Measurements from ENCODE around the gene PRR33. TPM values are rescaled to one million over a fixed set of nuclear protein-coding genes. Genes with fewer than 3 reads are reported as not detected.

The PRR33 gene
- total and polyA plus RNA-seq, 2 donors (not counting 1 experiment from before 2014, with no cell fraction given), result not detected

- peaks cover 2% of the 10 kb centered on the region for H3K27me3 ChIP-seq (ENCODE audit: control insufficient read depth, insufficient read depth, low read length)
- H3K27ac ChIP-seq (ENCODE audit: insufficient read depth, low read length), result no peak overlapping the region
- no peak overlapping the region for H3K9ac ChIP-seq (ENCODE audit: insufficient read depth, low read length)
- H3K4me3 ChIP-seq (replicated peaks in 1 of 4; ENCODE audit: control extremely low read depth in 1 of 4, insufficient read depth in 1 of 4, low read depth in 3 of 4, low read length in 4 of 4), result no peak overlapping the region
- H3K9me3 ChIP-seq (ENCODE audit: control insufficient read depth, insufficient read depth, low read depth, low read length), result no peaks in the 10 kb centered on the region
- H4K20me1 ChIP-seq (ENCODE audit: control insufficient read depth, extremely low read depth, insufficient read depth, low read length), result no peaks in the 10 kb centered on the region
- TF ChIP-seq EZH2 (IDR thresholded peaks at IDR 0.05; ENCODE audit: low read length, missing control alignments) (no peak), CTCF (conservative IDR thresholded peaks at IDR 0.05 in 1 of 2, IDR thresholded peaks at IDR 0.05 in 1 of 2; ENCODE audit: low read depth in 1 of 2, low read length in 2 of 2) (no peak)
- no peak for DNase-seq (ENCODE audit: low read depth in 2 of 2)
- H3K4me2 ChIP-seq (ENCODE audit: extremely low read depth, insufficient read depth, low read length), result no peak overlapping the region
- H3K79me2 ChIP-seq (ENCODE audit: control insufficient read depth, insufficient read depth, low read length), result no peaks in the 10 kb centered on the region
- no peak overlapping the region for H2AFZ ChIP-seq (ENCODE audit: low read length)
- H3K4me1 ChIP-seq (ENCODE audit: control insufficient read depth, extremely low read depth, insufficient read depth, low read length), result no peaks in the 10 kb centered on the region
- no peaks in the 10 kb centered on the region for H3K36me3 ChIP-seq (ENCODE audit: control insufficient read depth, insufficient read depth, low read length)
Measured at GRCh38 chr11:1892116-1892515, 421 bp upstream of the PRR33 start.

- Histone ChIP-seq H3K79me2 (ENCODE audit: control insufficient read depth, insufficient read depth, low read length) (no peaks in the 10 kb centered on the region), H3K27ac (ENCODE audit: insufficient read depth, low read length) (no peak overlapping the region), H3K27me3 (ENCODE audit: control insufficient read depth, insufficient read depth, low read length) (peaks cover 2% of the 10 kb centered on the region), H3K9ac (ENCODE audit: insufficient read depth, low read length) (no peak overlapping the region), H3K4me3 (replicated peaks in 1 of 4; ENCODE audit: control extremely low read depth in 1 of 4, insufficient read depth in 1 of 4, low read depth in 3 of 4, low read length in 4 of 4) (no peak overlapping the region), H2AFZ (ENCODE audit: low read length) (no peak overlapping the region), H3K9me3 (ENCODE audit: control insufficient read depth, insufficient read depth, low read depth, low read length) (no peaks in the 10 kb centered on the region), H4K20me1 (ENCODE audit: control insufficient read depth, extremely low read depth, insufficient read depth, low read length) (no peaks in the 10 kb centered on the region), H3K4me2 (ENCODE audit: extremely low read depth, insufficient read depth, low read length) (no peak overlapping the region), H3K36me3 (ENCODE audit: control insufficient read depth, insufficient read depth, low read length) (no peaks in the 10 kb centered on the region), H3K4me1 (ENCODE audit: control insufficient read depth, extremely low read depth, insufficient read depth, low read length) (no peaks in the 10 kb centered on the region)
- no peak for TF ChIP-seq EZH2 (IDR thresholded peaks at IDR 0.05; ENCODE audit: low read length, missing control alignments)
- no peak for TF ChIP-seq CTCF (conservative IDR thresholded peaks at IDR 0.05 in 1 of 2, IDR thresholded peaks at IDR 0.05 in 1 of 2; ENCODE audit: low read depth in 1 of 2, low read length in 2 of 2)
- DNase-seq (ENCODE audit: low read depth in 2 of 2), result no peak
Measured at GRCh38 chr11:1890856-1891830, 552 bp downstream of the PRR33 start.

GRCh38 chr11:1889941-1890855, 1.5 kb downstream of the PRR33 start:
- H3K9me3 ChIP-seq (ENCODE audit: control insufficient read depth, insufficient read depth, low read depth, low read length), result no peaks in the 10 kb centered on the region
- peaks cover 5% of the 10 kb centered on the region for H3K27me3 ChIP-seq (ENCODE audit: control insufficient read depth, insufficient read depth, low read length)
- no peak overlapping the region for H2AFZ ChIP-seq (ENCODE audit: low read length)
- no peak for DNase-seq (ENCODE audit: low read depth in 2 of 2)
- no peaks in the 10 kb centered on the region for H3K4me1 ChIP-seq (ENCODE audit: control insufficient read depth, extremely low read depth, insufficient read depth, low read length)
- H3K4me2 ChIP-seq (ENCODE audit: extremely low read depth, insufficient read depth, low read length), result no peak overlapping the region
- TF ChIP-seq EZH2 (IDR thresholded peaks at IDR 0.05; ENCODE audit: low read length, missing control alignments) (no peak), CTCF (conservative IDR thresholded peaks at IDR 0.05 in 1 of 2, IDR thresholded peaks at IDR 0.05 in 1 of 2; ENCODE audit: low read depth in 1 of 2, low read length in 2 of 2) (no peak)
- no peaks in the 10 kb centered on the region for H3K79me2 ChIP-seq (ENCODE audit: control insufficient read depth, insufficient read depth, low read length)
- H4K20me1 ChIP-seq (ENCODE audit: control insufficient read depth, extremely low read depth, insufficient read depth, low read length), result no peaks in the 10 kb centered on the region
- no peak overlapping the region for H3K4me3 ChIP-seq (replicated peaks in 1 of 4; ENCODE audit: control extremely low read depth in 1 of 4, insufficient read depth in 1 of 4, low read depth in 3 of 4, low read length in 4 of 4)
- H3K36me3 ChIP-seq (ENCODE audit: control insufficient read depth, insufficient read depth, low read length), result no peaks in the 10 kb centered on the region
- no peak overlapping the region for H3K9ac ChIP-seq (ENCODE audit: insufficient read depth, low read length)
- H3K27ac ChIP-seq (ENCODE audit: insufficient read depth, low read length), result no peak overlapping the region

Data from fibroblast of lung (primary cell).